Mesendoderm (in vitro differentiated cells): Measurements from ENCODE around the gene CNTN5.

Experiments
- DNase-seq: peaks from one replicate; pipeline ENCODE4 v3.0.0; 2013
- H2AK5ac ChIP-seq: 2 replicates; pipeline ENCODE4 v1.6.1; 2013; ENCODE audit warnings: low read length, inconsistent platforms
- H2BK120ac ChIP-seq: 2 replicates; pipeline ENCODE4 v1.6.1; 2013; ENCODE audit warnings: low read depth, mild to moderate bottlenecking, low read length, moderate library complexity, mixed read lengths
- H2BK15ac ChIP-seq: replicated peaks from 2 replicates; pipeline ENCODE4 v1.6.1; 2013; ENCODE audit warnings: low read depth, mild to moderate bottlenecking, moderate library complexity
- H2BK5ac ChIP-seq: 2 replicates; pipeline ENCODE4 v1.6.1; 2013; ENCODE audit warnings: low read length, inconsistent platforms
- H3K18ac ChIP-seq: 2 replicates; pipeline ENCODE4 v1.6.1; 2013; ENCODE audit warnings: mild to moderate bottlenecking, low read length, mixed read lengths
- H3K23ac ChIP-seq: one replicate; pipeline ENCODE4 v1.6.1; 2013; ENCODE audit warnings: low read length
- H3K27ac ChIP-seq: 2 replicates; pipeline ENCODE4 v1.5.1; 2013; ENCODE audit warnings: low read depth, mild to moderate bottlenecking, inconsistent platforms, low read length, moderate library complexity
- H3K27me3 ChIP-seq: 2 replicates; pipeline ENCODE4 v1.6.1; 2013; ENCODE audit warnings: low read length, control low read depth, mild to moderate bottlenecking, inconsistent platforms; ENCODE audit not compliant: insufficient read depth, poor library complexity
- H3K36me3 ChIP-seq: 2 replicates; pipeline ENCODE4 v1.6.1; 2013; ENCODE audit warnings: low read length, inconsistent platforms; ENCODE audit not compliant: control insufficient read depth, insufficient read depth
- H3K4ac ChIP-seq: one replicate; pipeline ENCODE4 v1.6.1; 2013; ENCODE audit warnings: low read depth, mild to moderate bottlenecking, low read length, moderate library complexity
- H3K4me1 ChIP-seq: 2 replicates; pipeline ENCODE4 v1.6.1; 2013; ENCODE audit warnings: low read depth, low read length, inconsistent platforms; ENCODE audit not compliant: control insufficient read depth
- H3K4me2 ChIP-seq: 2 replicates; pipeline ENCODE4 v1.6.1; 2013; ENCODE audit warnings: low read length
- H3K4me3 ChIP-seq: 2 replicates; pipeline ENCODE4 v1.5.1; 2013; ENCODE audit warnings: mild to moderate bottlenecking, low read length
- H3K56ac ChIP-seq: one replicate; pipeline ENCODE4 v1.6.1; 2013; ENCODE audit warnings: low read length
- H3K79me1 ChIP-seq: 2 replicates; pipeline ENCODE4 v1.6.1; 2013; ENCODE audit warnings: low read length, inconsistent platforms
- H3K79me2 ChIP-seq: 2 replicates; pipeline ENCODE4 v1.6.1; 2013; ENCODE audit warnings: mild to moderate bottlenecking, low read length; ENCODE audit not compliant: control insufficient read depth, insufficient read depth
- H3K9ac ChIP-seq: 2 replicates; pipeline ENCODE4 v1.6.1; 2013; ENCODE audit warnings: low read length, inconsistent platforms
- H4K5ac ChIP-seq: one replicate; pipeline ENCODE4 v1.6.1; 2013; ENCODE audit warnings: low read length
- H4K8ac ChIP-seq: one replicate; pipeline ENCODE4 v1.6.1; 2013; ENCODE audit warnings: low read depth, mild to moderate bottlenecking, control low read depth, low read length, moderate library complexity
- WGBS: extraction: QIAGEN DNeasy Blood & Tissue Kit; methylation state at CpG from one replicate; pipeline ENCODE4 v1.1.7; 2013; ENCODE audit warnings: low lambda C conversion rate, missing lambda C conversion rate; ENCODE audit not compliant: insufficient coverage; ENCODE audit errors: extremely low coverage; 5-methylcytosine and 5-hydroxymethylcytosine counted together

The CNTN5 gene

DNA sequence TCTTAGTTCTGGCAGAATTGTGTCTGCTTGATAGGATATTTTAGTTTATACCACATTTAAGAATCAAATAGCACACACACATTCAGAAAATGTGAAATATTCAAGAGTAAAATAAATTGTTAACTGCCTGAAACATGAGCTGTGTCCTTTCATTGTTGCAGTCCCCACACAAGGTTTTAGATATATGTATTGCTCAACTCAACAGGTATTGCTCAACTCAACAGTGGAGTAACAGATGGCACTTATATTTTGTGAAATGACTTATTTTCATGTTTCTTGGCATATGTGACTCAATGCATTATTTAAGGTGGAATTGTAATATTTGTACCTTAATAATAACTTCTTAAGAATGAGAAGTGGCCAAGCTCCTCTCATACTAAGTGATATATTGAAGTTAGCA is 760.3 kb downstream of the CNTN5 start:
- Histone ChIP-seq H3K18ac (no peak overlapping the region), H4K8ac (no peak overlapping the region), H3K23ac (no peak overlapping the region), H2AK5ac (no peak overlapping the region), H3K27me3 (no peaks in the 10 kb centered on the region), H3K79me1 (no peaks in the 10 kb centered on the region), H3K4me2 (no peak overlapping the region), H3K4me3 (no peak overlapping the region), H3K9ac (no peak overlapping the region), H3K56ac (no peak overlapping the region), H4K5ac (no peak overlapping the region), H3K4me1 (no peaks in the 10 kb centered on the region), H3K27ac (no peak overlapping the region), H3K36me3 (no peaks in the 10 kb centered on the region), H3K4ac (no peak overlapping the region), H2BK15ac (no peak overlapping the region), H2BK120ac (no peak overlapping the region), H2BK5ac (no peak overlapping the region), H3K79me2 (no peaks in the 10 kb centered on the region)
- no peak for DNase-seq

DNA sequence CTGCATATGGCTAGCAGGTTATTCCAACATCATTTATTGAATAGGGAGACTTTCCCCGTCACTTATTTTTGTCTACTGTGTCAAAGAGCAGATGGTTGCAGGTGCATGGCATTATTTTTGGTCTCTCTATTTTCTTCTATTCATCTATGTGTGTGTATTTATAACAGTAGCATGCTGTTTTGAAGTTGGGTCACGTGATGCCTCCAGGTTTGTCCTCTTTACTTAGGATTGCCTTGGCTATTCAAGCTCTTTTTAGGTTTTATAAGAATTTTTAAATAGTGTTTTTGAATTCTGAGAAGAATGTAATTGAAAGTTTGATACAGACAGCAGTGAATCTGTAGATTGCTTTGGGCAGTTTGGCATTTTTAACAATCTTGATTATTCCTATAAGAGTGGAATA is 770.6 kb downstream of the CNTN5 start:
- Histone ChIP-seq H2BK5ac (no peak overlapping the region), H2AK5ac (no peak overlapping the region), H3K4me2 (no peak overlapping the region), H3K79me1 (no peaks in the 10 kb centered on the region), H3K4me3 (no peak overlapping the region), H3K79me2 (no peaks in the 10 kb centered on the region), H3K4ac (no peak overlapping the region), H3K9ac (no peak overlapping the region), H2BK120ac (no peak overlapping the region), H3K27ac (no peak overlapping the region), H3K23ac (no peak overlapping the region), H3K36me3 (no peaks in the 10 kb centered on the region), H3K56ac (no peak overlapping the region), H2BK15ac (no peak overlapping the region), H4K8ac (no peak overlapping the region), H4K5ac (no peak overlapping the region), H3K4me1 (no peaks in the 10 kb centered on the region), H3K18ac (no peak overlapping the region), H3K27me3 (no peaks in the 10 kb centered on the region)
- no peak for DNase-seq
- no CpG with 5 or more reads among the region's 2 CpGs for WGBS

DNA sequence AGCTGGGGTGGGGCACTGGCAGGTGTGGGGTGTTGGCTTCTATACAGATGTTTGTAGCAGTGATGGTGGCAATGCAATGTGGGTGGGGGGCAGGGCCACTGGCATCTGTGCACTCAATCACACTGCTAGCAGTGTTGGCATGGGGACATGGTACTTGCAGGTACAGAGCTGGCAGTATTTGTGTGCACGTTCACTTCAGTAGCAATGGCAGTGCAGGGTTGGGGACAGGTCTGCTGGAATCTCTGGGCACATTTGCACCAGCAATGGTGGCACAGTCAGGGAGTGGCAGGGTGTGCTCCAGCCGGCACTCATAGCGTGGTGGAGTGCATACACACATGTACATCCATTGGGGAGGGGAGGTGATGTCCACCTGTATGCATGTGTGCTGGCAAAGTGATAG is 775.2 kb downstream of the CNTN5 start:
- no peak overlapping the region for H4K5ac ChIP-seq
- no peak overlapping the region for H3K27ac ChIP-seq
- no peak overlapping the region for H3K4me2 ChIP-seq
- no peak for DNase-seq
- H3K79me2 ChIP-seq: no peaks in the 10 kb centered on the region
- no peak overlapping the region for H2AK5ac ChIP-seq
- H3K56ac ChIP-seq: no peak overlapping the region
- H3K4me3 ChIP-seq: no peak overlapping the region
- WGBS: no CpG with 5 or more reads among the region's 3 CpGs
- no peaks in the 10 kb centered on the region for H3K4me1 ChIP-seq
- no peak overlapping the region for H3K23ac ChIP-seq
- H3K27me3 ChIP-seq: no peaks in the 10 kb centered on the region
- no peak overlapping the region for H2BK15ac ChIP-seq
- H2BK120ac ChIP-seq: no peak overlapping the region
- H3K36me3 ChIP-seq: no peaks in the 10 kb centered on the region
- no peak overlapping the region for H3K4ac ChIP-seq
- H4K8ac ChIP-seq: no peak overlapping the region
- no peak overlapping the region for H3K9ac ChIP-seq
- no peak overlapping the region for H3K18ac ChIP-seq
- no peaks in the 10 kb centered on the region for H3K79me1 ChIP-seq
- H2BK5ac ChIP-seq: no peak overlapping the region

DNA sequence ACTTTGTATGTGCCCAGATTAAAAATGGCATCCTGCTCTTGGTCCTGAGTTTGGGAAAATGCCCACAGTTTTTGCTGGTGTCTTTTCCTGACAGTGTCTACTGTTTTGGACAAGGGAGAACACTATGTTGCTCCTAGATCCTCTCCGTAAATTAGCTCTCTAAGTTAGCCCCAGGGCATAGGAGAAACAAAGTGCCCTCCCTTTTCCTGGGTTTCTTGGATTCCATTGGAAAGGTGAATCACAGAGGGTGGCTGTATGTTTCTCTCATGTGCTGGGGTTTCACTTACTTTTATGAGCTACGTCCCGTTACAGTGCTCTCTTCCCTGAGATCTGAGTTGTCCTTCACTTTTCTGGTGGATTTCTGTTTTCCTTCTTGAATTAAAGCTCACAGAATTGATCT is 782.8 kb downstream of the CNTN5 start:
- no peak overlapping the region for H3K23ac ChIP-seq

DNA sequence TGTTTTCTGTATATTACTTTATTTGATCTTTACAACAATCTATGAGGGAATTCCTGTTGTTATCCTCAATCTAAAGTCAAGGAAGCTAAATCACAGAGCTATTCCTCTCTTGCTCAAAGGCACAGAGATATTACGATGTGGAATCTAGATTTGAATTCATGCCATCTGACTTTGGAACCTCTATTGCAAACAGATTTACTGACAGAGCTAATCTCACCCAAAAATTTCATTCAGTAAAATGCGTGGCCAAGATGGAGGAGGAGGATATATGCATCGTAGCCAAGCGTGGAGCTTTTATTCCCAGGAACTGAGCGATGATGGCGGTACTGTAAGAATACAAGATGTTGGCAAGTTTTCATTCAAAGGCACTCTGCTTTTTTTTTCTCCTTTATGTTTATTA is 791.8 kb downstream of the CNTN5 start:
- Histone ChIP-seq H2AK5ac (no peak overlapping the region), H3K56ac (no peak overlapping the region), H2BK5ac (no peak overlapping the region), H3K79me1 (no peaks in the 10 kb centered on the region), H3K18ac (no peak overlapping the region), H4K8ac (no peak overlapping the region), H3K4ac (no peak overlapping the region), H3K79me2 (no peaks in the 10 kb centered on the region), H3K36me3 (no peaks in the 10 kb centered on the region), H3K4me2 (no peak overlapping the region), H3K9ac (no peak overlapping the region), H3K27me3 (no peaks in the 10 kb centered on the region), H4K5ac (no peak overlapping the region), H3K27ac (no peak overlapping the region), H3K23ac (no peak overlapping the region), H3K4me3 (no peak overlapping the region), H3K4me1 (no peaks in the 10 kb centered on the region), H2BK120ac (no peak overlapping the region), H2BK15ac (no peak overlapping the region)
- no peak for DNase-seq
- WGBS: no CpG with 5 or more reads among the region's 6 CpGs

More for the DNA sequence above, 782.8 kb downstream of the CNTN5 start:
- no peak overlapping the region for H3K9ac ChIP-seq
- H3K36me3 ChIP-seq: no peaks in the 10 kb centered on the region
- H3K79me2 ChIP-seq: no peaks in the 10 kb centered on the region
- H4K5ac ChIP-seq: no peak overlapping the region
- no peak overlapping the region for H2BK15ac ChIP-seq
- no peak overlapping the region for H2BK120ac ChIP-seq
- WGBS: no CpG with 5 or more reads among the region's 3 CpGs
- no peaks in the 10 kb centered on the region for H3K4me1 ChIP-seq
- no peak overlapping the region for H3K4ac ChIP-seq
- no peaks in the 10 kb centered on the region for H3K79me1 ChIP-seq
- no peak overlapping the region for H2AK5ac ChIP-seq
- no peak overlapping the region for H4K8ac ChIP-seq
- no peak overlapping the region for H3K27ac ChIP-seq
- no peak overlapping the region for H3K4me3 ChIP-seq
- no peak overlapping the region for H3K56ac ChIP-seq
- H2BK5ac ChIP-seq: no peak overlapping the region
- H3K27me3 ChIP-seq: no peaks in the 10 kb centered on the region
- no peak overlapping the region for H3K18ac ChIP-seq
- H3K4me2 ChIP-seq: no peak overlapping the region
- peak; percentile 4 for DNase-seq

DNA sequence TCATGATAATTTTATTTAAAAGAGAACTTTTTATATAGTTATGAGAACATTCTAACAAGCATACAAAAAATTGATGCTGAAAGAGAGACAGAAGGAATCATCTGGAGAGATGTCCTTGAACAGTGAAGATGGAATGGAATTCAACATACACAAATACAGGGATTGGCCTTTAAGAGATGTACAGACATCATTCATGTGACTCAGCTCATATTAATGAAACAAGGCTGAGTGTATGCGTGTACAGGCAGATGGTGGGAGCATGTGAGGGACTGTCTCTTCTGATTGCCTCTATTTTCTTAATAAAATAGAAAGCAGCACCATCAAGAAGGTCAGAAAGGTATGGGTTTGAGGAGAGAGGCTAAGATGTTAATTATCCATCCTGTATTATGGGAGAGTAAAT is 793.3 kb downstream of the CNTN5 start:
- no peak overlapping the region for H2AK5ac ChIP-seq
- H3K18ac ChIP-seq: no peak overlapping the region

More for the DNA sequence above, 793.3 kb downstream of the CNTN5 start:
- H3K56ac ChIP-seq: no peak overlapping the region
- H3K23ac ChIP-seq: no peak overlapping the region
- H3K4me3 ChIP-seq: no peak overlapping the region
- no peak overlapping the region for H3K4me2 ChIP-seq
- H3K27me3 ChIP-seq: no peaks in the 10 kb centered on the region
- H3K79me1 ChIP-seq: no peaks in the 10 kb centered on the region
- no CpG with 5 or more reads among the region's 1 CpG for WGBS
- H3K79me2 ChIP-seq: no peaks in the 10 kb centered on the region
- no peak overlapping the region for H4K8ac ChIP-seq
- no peak for DNase-seq
- no peak overlapping the region for H3K9ac ChIP-seq
- no peaks in the 10 kb centered on the region for H3K4me1 ChIP-seq
- H2BK5ac ChIP-seq: no peak overlapping the region
- no peak overlapping the region for H3K27ac ChIP-seq
- H4K5ac ChIP-seq: no peak overlapping the region
- no peak overlapping the region for H2BK15ac ChIP-seq
- H3K36me3 ChIP-seq: no peaks in the 10 kb centered on the region
- no peak overlapping the region for H3K4ac ChIP-seq
- no peak overlapping the region for H2BK120ac ChIP-seq
